Neural progenitor cell (in vitro differentiated cells): Measurements from ENCODE around the gene GSAP. TPM values are rescaled to one million over a fixed set of nuclear protein-coding genes. Genes with fewer than 3 reads are reported as not detected.

Experiments
- DNase-seq: peaks from one replicate; pipeline ENCODE4 v3.0.0-alpha.2; 2016; ENCODE audit warnings: low spot score
- H2AFZ ChIP-seq: fragments of 200-600 bp; sonication (generic); replicated peaks from 2 replicates; pipeline ENCODE4 v1.6.1; 2016; ENCODE audit warnings: antibody characterized with exemption
- H3F3A ChIP-seq: fragments of 200-600 bp; sonication (generic); 2 replicates; pipeline ENCODE4 v1.6.1; 2016; ENCODE audit warnings: antibody characterized with exemption, low read depth
- H3K27ac ChIP-seq: fragments of 200-600 bp; sonication (generic); 2 replicates; pipeline ENCODE4 v1.5.1; 2016; ENCODE audit warnings: mild to moderate bottlenecking
- H3K27me3 ChIP-seq: fragments of 200-600 bp; sonication (generic); 2 replicates; pipeline ENCODE4 v1.6.1; 2016; ENCODE audit warnings: mild to moderate bottlenecking, moderate library complexity
- H3K36me3 ChIP-seq: fragments of 200-600 bp; sonication (generic); 2 replicates; pipeline ENCODE4 v1.5.1; 2016
- H3K4me1 ChIP-seq: fragments of 200-600 bp; sonication (generic); 2 replicates; pipeline ENCODE4 v1.6.1; 2016; ENCODE audit warnings: mixed run types
- H3K4me2 ChIP-seq: fragments of 200-600 bp; sonication (generic); 2 replicates; pipeline ENCODE4 v1.6.1; 2016
- H3K4me3 ChIP-seq: fragments of 200-600 bp; sonication (generic); 2 replicates; pipeline ENCODE4 v1.5.1; 2016
- H3K79me2 ChIP-seq: fragments of 200-600 bp; sonication (generic); 2 replicates; pipeline ENCODE4 v1.6.1; 2016; ENCODE audit warnings: low read depth
- H3K9ac ChIP-seq: fragments of 200-600 bp; sonication (generic); 2 replicates; pipeline ENCODE4 v1.6.1; 2016
- H3K9me3 ChIP-seq: fragments of 200-600 bp; sonication (generic); 2 replicates; pipeline ENCODE4 v1.5.1; 2016; ENCODE audit warnings: low read depth
- H4K20me1 ChIP-seq: fragments of 200-600 bp; sonication (generic); 2 replicates; pipeline ENCODE4 v1.6.1; 2016; ENCODE audit warnings: low read depth
- H3K27ac Mint-ChIP-seq: 3 replicates; pipeline ENCODE4 v1.8.0; 2021; ENCODE audit warnings: mixed read lengths
- H3K27me3 Mint-ChIP-seq: 2 replicates; pipeline ENCODE4 v1.8.0; 2022; ENCODE audit warnings: low read depth, mild to moderate bottlenecking, inconsistent platforms, moderate library complexity, mixed read lengths; ENCODE audit not compliant: insufficient read depth
- H3K36me3 Mint-ChIP-seq: 3 replicates; pipeline ENCODE4 v1.8.0; 2021; ENCODE audit warnings: mixed read lengths
- H3K4me1 Mint-ChIP-seq: 3 replicates; pipeline ENCODE4 v1.8.0; 2021; ENCODE audit warnings: mixed read lengths
- H3K4me3 Mint-ChIP-seq: 3 replicates; pipeline ENCODE4 v1.8.0; 2021; ENCODE audit warnings: mild to moderate bottlenecking, moderate library complexity, mixed read lengths
- H3K9me3 Mint-ChIP-seq: 3 replicates; pipeline ENCODE4 v1.8.0; 2020; ENCODE audit warnings: mixed read lengths
- EZH2 ChIP-seq: fragments of 200-600 bp; sonication (generic); IDR thresholded peaks from 2 replicates; pipeline ENCODE4 v1.6.1; 2017; ENCODE audit warnings: antibody characterized with exemption, mild to moderate bottlenecking, moderate library complexity
- EZH2phosphoT487 ChIP-seq: fragments of 200-600 bp; sonication (generic); IDR thresholded peaks from 2 replicates; pipeline ENCODE4 v1.6.1; 2017; ENCODE audit warnings: antibody characterized with exemption
- total RNA-seq: library from RNA; depleted of rRNA; stranded (reverse); fragments of >200 nt; gene quantifications from 2 replicates; pipeline ENCODE4 v1.2.3, GENCODE V29; 2015; ENCODE audit warnings: low replicate concordance
- TF ChIP-seq, protein P1 (sequence below): fragments of 200-600 bp; sonication (generic); IDR thresholded peaks from 2 replicates; pipeline ENCODE4 v1.5.1; 2017; ENCODE audit warnings: antibody characterized with exemption, mild to moderate bottlenecking

GSAP gene
- total RNA-seq, 1 donor from 2014 or later: 2.6 TPM

DNA sequence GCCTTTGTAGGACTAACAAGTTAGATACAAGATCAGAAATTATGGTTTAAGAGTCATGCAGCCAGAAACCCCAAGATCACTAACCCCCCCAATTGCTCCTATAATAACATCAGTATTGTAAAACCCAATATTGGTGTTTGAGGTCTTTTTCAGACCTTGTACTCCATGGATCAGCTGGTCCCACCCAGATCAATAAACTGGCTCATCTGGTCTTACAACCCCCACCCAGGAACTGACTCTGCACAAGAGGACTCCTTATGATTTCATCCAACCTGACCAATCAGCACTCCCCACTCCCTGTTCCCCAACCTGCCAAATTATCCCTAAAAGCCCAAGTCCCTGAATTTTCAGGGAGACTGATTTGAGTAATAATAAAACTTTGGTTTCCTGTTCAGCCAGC, 6.4 kb upstream of the GSAP start:
- Mint-ChIP-seq H3K27me3 (peaks cover 5% of the 10 kb centered on the region), H3K4me1 (peaks cover 45% of the 10 kb centered on the region), H3K4me3 (no peak overlapping the region), H3K9me3 (no peaks in the 10 kb centered on the region), H3K36me3 (peaks cover 1% of the 10 kb centered on the region), H3K27ac (peak overlapping the region; percentile 30)
- Histone ChIP-seq H3K27ac (no peak overlapping the region), H3K9ac (no peak overlapping the region), H3K4me2 (no peak overlapping the region), H3K4me3 (no peak overlapping the region), H3K9me3 (no peaks in the 10 kb centered on the region), H3K4me1 (peaks cover 36% of the 10 kb centered on the region), H3F3A (peaks cover 32% of the 10 kb centered on the region), H4K20me1 (no peaks in the 10 kb centered on the region), H3K36me3 (no peaks in the 10 kb centered on the region), H3K79me2 (no peaks in the 10 kb centered on the region), H2AFZ (no peak overlapping the region), H3K27me3 (peaks cover 7% of the 10 kb centered on the region)
- no peak for DNase-seq
- TF ChIP-seq, protein P1, sequence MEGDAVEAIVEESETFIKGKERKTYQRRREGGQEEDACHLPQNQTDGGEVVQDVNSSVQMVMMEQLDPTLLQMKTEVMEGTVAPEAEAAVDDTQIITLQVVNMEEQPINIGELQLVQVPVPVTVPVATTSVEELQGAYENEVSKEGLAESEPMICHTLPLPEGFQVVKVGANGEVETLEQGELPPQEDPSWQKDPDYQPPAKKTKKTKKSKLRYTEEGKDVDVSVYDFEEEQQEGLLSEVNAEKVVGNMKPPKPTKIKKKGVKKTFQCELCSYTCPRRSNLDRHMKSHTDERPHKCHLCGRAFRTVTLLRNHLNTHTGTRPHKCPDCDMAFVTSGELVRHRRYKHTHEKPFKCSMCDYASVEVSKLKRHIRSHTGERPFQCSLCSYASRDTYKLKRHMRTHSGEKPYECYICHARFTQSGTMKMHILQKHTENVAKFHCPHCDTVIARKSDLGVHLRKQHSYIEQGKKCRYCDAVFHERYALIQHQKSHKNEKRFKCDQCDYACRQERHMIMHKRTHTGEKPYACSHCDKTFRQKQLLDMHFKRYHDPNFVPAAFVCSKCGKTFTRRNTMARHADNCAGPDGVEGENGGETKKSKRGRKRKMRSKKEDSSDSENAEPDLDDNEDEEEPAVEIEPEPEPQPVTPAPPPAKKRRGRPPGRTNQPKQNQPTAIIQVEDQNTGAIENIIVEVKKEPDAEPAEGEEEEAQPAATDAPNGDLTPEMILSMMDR: no peak
- no peak for TF ChIP-seq EZH2phosphoT487

DNA sequence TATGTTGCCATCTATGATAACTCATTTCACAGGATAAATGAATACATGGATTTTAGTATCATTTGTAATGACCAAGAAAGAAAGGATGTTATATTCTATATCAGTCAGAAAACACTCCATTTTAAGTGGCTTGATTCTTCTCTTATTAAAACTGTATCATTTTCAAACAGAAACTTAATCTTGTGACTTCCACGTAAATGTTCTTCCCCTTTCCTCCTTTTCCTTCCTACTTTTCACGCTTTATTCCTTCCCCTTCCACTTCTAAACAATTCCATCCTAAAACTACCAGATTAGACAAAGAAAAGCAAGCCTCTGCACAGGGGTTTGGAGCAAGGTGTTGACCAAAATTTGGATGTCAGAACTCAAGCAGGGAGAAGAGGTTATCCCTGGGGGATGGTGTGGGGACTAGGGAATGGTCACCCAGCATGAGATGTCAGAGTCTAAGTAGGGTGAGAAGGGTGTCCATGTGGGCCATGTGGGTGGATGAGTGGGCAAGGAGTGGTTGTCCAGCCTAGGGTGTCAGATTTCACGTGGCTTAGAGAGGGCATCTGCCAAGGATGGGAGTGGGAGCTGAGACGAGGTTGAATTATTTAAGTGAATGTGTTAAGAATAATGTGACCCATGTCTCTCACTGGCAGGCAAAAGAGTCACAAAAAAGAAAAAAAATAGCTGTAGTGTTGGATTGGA, 5.0 kb upstream of the GSAP start:
- Mint-ChIP-seq H3K27me3 (peaks cover 15% of the 10 kb centered on the region), H3K9me3 (no peaks in the 10 kb centered on the region), H3K4me1 (peaks cover 36% of the 10 kb centered on the region), H3K27ac (no peak overlapping the region), H3K36me3 (peaks cover 1% of the 10 kb centered on the region), H3K4me3 (no peak overlapping the region)
- Histone ChIP-seq H3K27me3 (peaks cover 21% of the 10 kb centered on the region), H3K9me3 (no peaks in the 10 kb centered on the region), H2AFZ (no peak overlapping the region), H3K4me3 (no peak overlapping the region), H3K79me2 (no peaks in the 10 kb centered on the region), H3K9ac (no peak overlapping the region), H4K20me1 (no peaks in the 10 kb centered on the region), H3F3A (peaks cover 21% of the 10 kb centered on the region), H3K4me1 (peaks cover 23% of the 10 kb centered on the region), H3K4me2 (no peak overlapping the region), H3K27ac (no peak overlapping the region), H3K36me3 (no peaks in the 10 kb centered on the region)
- DNase-seq: no peak
- TF ChIP-seq EZH2phosphoT487 (no peak), EZH2 (no peak)
- TF ChIP-seq, protein P1: no peak

DNA sequence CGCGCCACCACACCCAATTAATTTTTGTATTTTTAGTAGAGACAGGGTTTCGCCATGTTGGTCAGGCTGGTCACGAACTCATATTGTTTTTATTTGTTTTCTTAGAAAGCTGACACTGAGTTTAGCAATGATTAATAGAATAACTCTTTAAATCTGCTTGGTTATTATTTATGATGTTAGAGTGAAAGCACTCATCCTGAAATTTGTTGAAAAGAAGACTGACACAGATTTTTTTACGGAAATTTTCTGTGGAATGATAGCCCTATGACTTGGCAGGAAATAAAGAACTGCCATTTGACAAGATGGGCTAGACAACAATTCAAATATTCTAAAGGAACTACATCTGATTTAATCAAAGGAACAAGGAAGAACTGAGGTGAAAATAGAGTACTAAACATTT, 4.3 kb upstream of the GSAP start:
- Mint-ChIP-seq H3K9me3 (no peaks in the 10 kb centered on the region), H3K4me1 (peaks cover 29% of the 10 kb centered on the region), H3K27me3 (peaks cover 15% of the 10 kb centered on the region), H3K27ac (no peak overlapping the region), H3K36me3 (peaks cover 1% of the 10 kb centered on the region), H3K4me3 (no peak overlapping the region)
- Histone ChIP-seq H3K27ac (no peak overlapping the region), H3K4me3 (no peak overlapping the region), H3K9me3 (no peaks in the 10 kb centered on the region), H3K36me3 (no peaks in the 10 kb centered on the region), H4K20me1 (no peaks in the 10 kb centered on the region), H3K9ac (no peak overlapping the region), H3F3A (peaks cover 14% of the 10 kb centered on the region), H2AFZ (no peak overlapping the region), H3K27me3 (peaks cover 28% of the 10 kb centered on the region), H3K79me2 (no peaks in the 10 kb centered on the region), H3K4me1 (peaks cover 18% of the 10 kb centered on the region), H3K4me2 (no peak overlapping the region)
- TF ChIP-seq, protein P1: no peak
- no peak for TF ChIP-seq EZH2phosphoT487
- no peak for TF ChIP-seq EZH2
- no peak for DNase-seq
